ENCODE data around the gene THOC7. TPM values are rescaled to one million over a fixed set of nuclear protein-coding genes. Genes with fewer than 3 reads are reported as not detected.

The THOC7 gene
- total RNA-seq, 4 donors from 2014 or later: 32.2 to 77.4 (median 47.9) TPM

GRCh38 chr3:63809607-63810006 lies 54.0 kb downstream of the THOC7 start:
- no peaks in the 10 kb centered on the region for H3K9me3 ChIP-seq
- 88 to 90% methylated on average over 6 of the region's 6 CpGs for WGBS, 2 donors
- H3K36me3 ChIP-seq: peaks cover 0 to 11% (median 0%) of the 10 kb centered on the region in 3 donors
- H3K4me1 ChIP-seq: no peaks in the 10 kb centered on the region
- no peak for TF ChIP-seq EP300 (IDR thresholded peaks at IDR 0.05)
- TF ChIP-seq, protein P1, sequence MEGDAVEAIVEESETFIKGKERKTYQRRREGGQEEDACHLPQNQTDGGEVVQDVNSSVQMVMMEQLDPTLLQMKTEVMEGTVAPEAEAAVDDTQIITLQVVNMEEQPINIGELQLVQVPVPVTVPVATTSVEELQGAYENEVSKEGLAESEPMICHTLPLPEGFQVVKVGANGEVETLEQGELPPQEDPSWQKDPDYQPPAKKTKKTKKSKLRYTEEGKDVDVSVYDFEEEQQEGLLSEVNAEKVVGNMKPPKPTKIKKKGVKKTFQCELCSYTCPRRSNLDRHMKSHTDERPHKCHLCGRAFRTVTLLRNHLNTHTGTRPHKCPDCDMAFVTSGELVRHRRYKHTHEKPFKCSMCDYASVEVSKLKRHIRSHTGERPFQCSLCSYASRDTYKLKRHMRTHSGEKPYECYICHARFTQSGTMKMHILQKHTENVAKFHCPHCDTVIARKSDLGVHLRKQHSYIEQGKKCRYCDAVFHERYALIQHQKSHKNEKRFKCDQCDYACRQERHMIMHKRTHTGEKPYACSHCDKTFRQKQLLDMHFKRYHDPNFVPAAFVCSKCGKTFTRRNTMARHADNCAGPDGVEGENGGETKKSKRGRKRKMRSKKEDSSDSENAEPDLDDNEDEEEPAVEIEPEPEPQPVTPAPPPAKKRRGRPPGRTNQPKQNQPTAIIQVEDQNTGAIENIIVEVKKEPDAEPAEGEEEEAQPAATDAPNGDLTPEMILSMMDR (IDR thresholded peaks at IDR 0.05): no peak
- no peak for TF ChIP-seq POLR2A (IDR thresholded peaks at IDR 0.05)
- no peaks in the 10 kb centered on the region for H3K27me3 ChIP-seq
- no peak overlapping the region for H3K27ac ChIP-seq
- DNase-seq (ENCODE audit: low spot score in 2 of 2): no peak
- no peak overlapping the region for H3K4me3 ChIP-seq

DNA sequence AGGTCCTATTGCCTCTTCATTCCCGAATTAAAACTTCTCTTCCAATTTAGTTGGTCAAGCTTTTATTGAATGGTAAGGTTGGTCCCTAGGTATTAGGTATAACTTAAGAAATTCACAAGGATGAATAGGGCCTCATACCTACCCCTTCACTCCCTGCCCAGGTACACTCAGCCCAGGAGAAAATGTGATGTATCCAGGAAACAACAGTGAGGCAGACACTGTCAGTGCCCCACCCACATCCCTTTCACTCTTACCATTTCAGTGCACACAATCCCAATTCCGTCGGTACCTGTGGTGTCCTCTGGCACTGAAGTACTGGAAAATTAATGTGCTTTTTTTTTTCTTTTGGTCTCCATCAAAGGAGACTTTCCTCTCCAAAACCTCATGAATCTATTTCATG lies 55.0 kb downstream of the THOC7 start:
- peaks cover 0 to 11% (median 0%) of the 10 kb centered on the region in 3 donors for H3K36me3 ChIP-seq
- no peak overlapping the region for H3K4me3 ChIP-seq
- TF ChIP-seq, protein P1 (IDR thresholded peaks at IDR 0.05): no peak
- no peak for TF ChIP-seq EP300 (IDR thresholded peaks at IDR 0.05)
- no peak for TF ChIP-seq POLR2A (IDR thresholded peaks at IDR 0.05)
- no peaks in the 10 kb centered on the region for H3K27me3 ChIP-seq
- no peak overlapping the region for H3K27ac ChIP-seq
- no peaks in the 10 kb centered on the region for H3K9me3 ChIP-seq
- no peaks in the 10 kb centered on the region for H3K4me1 ChIP-seq
- DNase-seq (ENCODE audit: low spot score in 2 of 2): no peak
- WGBS, 2 donors: 84 to 86% methylated on average over 3 of the region's 3 CpGs

DNA sequence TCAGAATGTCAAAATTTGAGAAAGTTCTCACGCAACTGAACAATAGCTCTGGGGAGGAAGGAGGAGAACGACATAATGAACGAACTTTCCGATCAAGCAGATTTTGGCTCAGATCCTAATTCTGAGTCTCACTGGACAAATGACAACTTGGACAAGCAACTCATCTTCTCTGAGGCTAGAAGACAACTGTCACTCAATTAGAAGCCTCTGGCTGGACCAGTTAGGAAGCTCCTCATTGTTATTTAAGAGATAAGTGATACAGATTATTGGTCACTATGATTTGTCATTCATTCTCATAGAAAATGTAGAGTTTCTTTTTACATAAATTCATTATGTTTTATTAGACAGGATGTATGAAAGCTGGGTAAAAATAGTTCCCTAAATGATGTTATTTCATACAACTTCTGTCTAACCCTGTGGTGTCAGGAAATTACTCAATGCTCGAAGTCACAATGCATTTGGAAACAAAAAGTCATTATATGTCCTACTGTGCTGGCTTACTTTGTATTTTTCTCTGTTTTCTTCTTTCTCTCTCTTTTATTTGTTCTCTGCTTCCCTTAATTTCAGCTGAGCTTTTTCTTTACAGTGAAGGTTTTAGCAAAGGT lies 55.5 kb downstream of the THOC7 start:
- no peaks in the 10 kb centered on the region for H3K9me3 ChIP-seq
- H3K27me3 ChIP-seq: no peaks in the 10 kb centered on the region
- H3K4me1 ChIP-seq: no peaks in the 10 kb centered on the region
- H3K4me3 ChIP-seq: no peak overlapping the region
- 40 to 47% methylated on average over 5 of the region's 5 CpGs for WGBS, 2 donors
- peaks cover 0 to 11% (median 0%) of the 10 kb centered on the region in 3 donors for H3K36me3 ChIP-seq
- no peak overlapping the region for H3K27ac ChIP-seq
- no peak for DNase-seq (ENCODE audit: low spot score in 2 of 2)
- TF ChIP-seq, protein P1 (IDR thresholded peaks at IDR 0.05): no peak
- TF ChIP-seq EP300 (IDR thresholded peaks at IDR 0.05): no peak
- TF ChIP-seq POLR2A (IDR thresholded peaks at IDR 0.05): no peak

DNA sequence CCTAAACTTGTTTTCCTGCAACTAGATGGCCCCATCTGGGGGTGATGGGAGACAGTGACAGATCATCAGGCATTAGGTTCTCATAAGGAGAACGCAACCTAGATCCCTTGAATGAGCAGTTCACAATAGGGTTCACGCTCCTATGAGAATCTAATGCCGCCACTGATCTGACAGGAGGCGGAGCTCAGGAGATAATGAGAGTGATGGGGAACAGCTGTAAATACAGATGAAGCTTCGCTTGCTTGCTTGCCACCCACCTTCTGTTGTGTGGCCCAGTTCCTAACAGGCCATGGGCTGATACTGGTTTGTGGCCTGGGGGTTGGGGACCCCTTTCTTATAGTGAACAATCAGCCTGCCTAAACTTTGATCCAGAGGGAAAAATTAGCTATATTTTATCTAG lies 59.7 kb downstream of the THOC7 start:
- no peak overlapping the region for H3K27ac ChIP-seq
- H3K27me3 ChIP-seq: no peaks in the 10 kb centered on the region
- TF ChIP-seq, protein P1 (IDR thresholded peaks at IDR 0.05): no peak
- no peak for TF ChIP-seq EP300 (IDR thresholded peaks at IDR 0.05)
- peaks cover 0 to 11% (median 0%) of the 10 kb centered on the region in 3 donors for H3K36me3 ChIP-seq
- H3K4me1 ChIP-seq: no peaks in the 10 kb centered on the region
- no peaks in the 10 kb centered on the region for H3K9me3 ChIP-seq
- no peak for DNase-seq (ENCODE audit: low spot score in 2 of 2)
- 74 to 78% methylated on average over 5 of the region's 5 CpGs for WGBS, 2 donors
- no peak overlapping the region for H3K4me3 ChIP-seq

DNA sequence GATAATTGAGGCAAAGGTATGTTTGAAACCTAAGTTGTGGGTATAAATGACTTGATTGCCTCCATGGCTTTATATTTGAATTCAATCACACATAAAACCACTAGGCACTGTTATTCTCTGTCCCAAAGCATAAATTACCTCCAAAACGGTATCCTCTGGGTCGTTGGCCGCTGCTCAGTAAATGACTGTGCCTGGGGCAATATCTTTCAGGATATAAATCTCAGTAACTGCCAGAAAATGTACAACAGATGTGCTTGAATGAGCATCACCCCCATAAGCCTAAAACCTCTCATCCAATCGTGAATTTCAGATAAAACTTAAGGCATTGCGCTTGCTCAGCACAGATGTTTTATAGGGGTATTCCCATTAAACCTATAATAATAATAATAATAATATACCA lies 63.5 kb downstream of the THOC7 start:
- no peak for DNase-seq (ENCODE audit: low spot score in 2 of 2)
- WGBS, 2 donors: 59 to 71% methylated on average over 5 of the region's 5 CpGs
- Histone ChIP-seq H3K9me3 (no peaks in the 10 kb centered on the region), H3K4me1 (no peaks in the 10 kb centered on the region), H3K27ac (no peak overlapping the region), H3K4me3 (no peak overlapping the region), H3K36me3 (no peaks in the 10 kb centered on the region), H3K27me3 (no peaks in the 10 kb centered on the region)
- TF ChIP-seq EP300 (IDR thresholded peaks at IDR 0.05): no peak
- TF ChIP-seq, protein P1 (IDR thresholded peaks at IDR 0.05): no peak
- TF ChIP-seq POLR2A (IDR thresholded peaks at IDR 0.05): no peak
